OCI-LY1 (cell line): ENCODE data around the gene WDR75.

ENCODE experiments used
- CTCF ChIP-seq: fragments of 200-600 bp; sonication (generic), shearing (Covaris generic); IDR thresholded peaks from 2 replicates; pipeline ENCODE4 v1.5.1; 2017; ENCODE audit warnings: mild to moderate bottlenecking, antibody characterized with exemption, low read length, moderate library complexity, mixed read lengths
- EZH2 ChIP-seq: fragments of 200-600 bp; sonication (generic), shearing (Covaris generic); IDR thresholded peaks from 2 replicates; pipeline ENCODE4 v1.8.0; 2017; ENCODE audit warnings: borderline replicate concordance, mixed run types, mild to moderate bottlenecking, antibody characterized with exemption, low read length, moderate library complexity, mixed read lengths

DNA sequence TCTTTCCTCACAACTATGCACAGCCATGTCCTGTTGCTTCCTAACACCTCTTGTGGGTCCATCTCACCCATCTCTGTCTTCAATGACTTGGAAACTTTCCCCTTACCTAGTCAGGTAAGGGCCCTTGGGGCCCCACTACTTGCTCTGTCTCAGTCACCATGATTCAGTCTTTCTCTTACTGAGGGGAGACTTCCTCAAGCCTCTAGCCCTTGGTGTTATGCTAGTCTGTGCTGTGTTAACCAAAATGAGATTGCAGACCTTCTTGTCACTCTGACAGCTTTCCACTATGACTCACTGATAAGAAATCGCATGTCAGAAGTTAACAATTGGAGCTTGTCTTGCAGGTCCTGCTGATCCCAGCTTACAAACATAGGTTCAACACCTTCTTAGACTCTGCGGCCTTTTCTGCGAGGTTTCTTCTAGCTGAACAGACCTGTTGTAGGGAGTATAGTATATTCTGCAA is 65.3 kb downstream of the WDR75 start:
- TF ChIP-seq EZH2 (no peak), CTCF (no peak)
